ENCODE data around the gene ARHGAP15. TPM values are rescaled to one million over a fixed set of nuclear protein-coding genes. Genes with fewer than 3 reads are reported as not detected.

The ARHGAP15 gene
- total and polyA plus RNA-seq, 2 donors (not counting 1 experiment from before 2014, with no cell fraction given) = 0.07 TPM; not detected in 1

DNA sequence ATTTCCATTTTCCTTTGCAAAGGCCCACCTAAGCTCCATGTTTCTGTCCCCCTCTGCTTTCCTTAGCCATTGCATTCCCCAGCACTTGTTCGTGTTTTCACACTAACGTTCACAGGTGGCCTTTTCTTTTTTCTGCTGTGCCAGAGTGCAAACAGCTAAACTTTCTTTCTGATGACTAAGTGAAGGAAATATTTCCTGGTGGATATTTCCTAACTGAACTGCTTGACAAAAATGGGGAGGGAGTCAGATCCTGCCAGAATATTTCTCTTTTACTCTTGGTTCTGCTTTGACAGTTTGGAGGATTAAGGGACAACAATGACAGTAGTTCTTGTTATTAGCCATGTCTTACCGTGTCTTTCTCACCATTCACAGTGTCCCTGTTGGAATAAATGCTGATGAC is 344.0 kb downstream of the ARHGAP15 start:
- TF ChIP-seq, protein P1, sequence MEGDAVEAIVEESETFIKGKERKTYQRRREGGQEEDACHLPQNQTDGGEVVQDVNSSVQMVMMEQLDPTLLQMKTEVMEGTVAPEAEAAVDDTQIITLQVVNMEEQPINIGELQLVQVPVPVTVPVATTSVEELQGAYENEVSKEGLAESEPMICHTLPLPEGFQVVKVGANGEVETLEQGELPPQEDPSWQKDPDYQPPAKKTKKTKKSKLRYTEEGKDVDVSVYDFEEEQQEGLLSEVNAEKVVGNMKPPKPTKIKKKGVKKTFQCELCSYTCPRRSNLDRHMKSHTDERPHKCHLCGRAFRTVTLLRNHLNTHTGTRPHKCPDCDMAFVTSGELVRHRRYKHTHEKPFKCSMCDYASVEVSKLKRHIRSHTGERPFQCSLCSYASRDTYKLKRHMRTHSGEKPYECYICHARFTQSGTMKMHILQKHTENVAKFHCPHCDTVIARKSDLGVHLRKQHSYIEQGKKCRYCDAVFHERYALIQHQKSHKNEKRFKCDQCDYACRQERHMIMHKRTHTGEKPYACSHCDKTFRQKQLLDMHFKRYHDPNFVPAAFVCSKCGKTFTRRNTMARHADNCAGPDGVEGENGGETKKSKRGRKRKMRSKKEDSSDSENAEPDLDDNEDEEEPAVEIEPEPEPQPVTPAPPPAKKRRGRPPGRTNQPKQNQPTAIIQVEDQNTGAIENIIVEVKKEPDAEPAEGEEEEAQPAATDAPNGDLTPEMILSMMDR (conservative IDR thresholded peaks at IDR 0.05 in 1 of 2, IDR thresholded peaks at IDR 0.05 in 1 of 2; ENCODE audit: low read depth in 1 of 2, low read length in 2 of 2) = no peak
- TF ChIP-seq EZH2 (IDR thresholded peaks at IDR 0.05; ENCODE audit: low read length, missing control alignments) = no peak
- no peaks in the 10 kb centered on the region for H4K20me1 ChIP-seq (ENCODE audit: control insufficient read depth, extremely low read depth, insufficient read depth, low read length)
- DNase-seq (ENCODE audit: low read depth in 2 of 2) = peak; percentile 60 to 77
- H3K4me2 ChIP-seq (ENCODE audit: extremely low read depth, insufficient read depth, low read length) = peak overlapping the region; percentile 23
- H3K4me1 ChIP-seq (ENCODE audit: control insufficient read depth, extremely low read depth, insufficient read depth, low read length) = peaks cover 14% of the 10 kb centered on the region
- H3K27ac ChIP-seq (ENCODE audit: insufficient read depth, low read length) = peak overlapping the region; percentile 7
- H3K9me3 ChIP-seq (ENCODE audit: control insufficient read depth, insufficient read depth, low read depth, low read length) = no peaks in the 10 kb centered on the region
- H3K79me2 ChIP-seq (ENCODE audit: control insufficient read depth, insufficient read depth, low read length) = no peaks in the 10 kb centered on the region
- no peaks in the 10 kb centered on the region for H3K27me3 ChIP-seq (ENCODE audit: control insufficient read depth, insufficient read depth, low read length)
- peak overlapping the region; percentile 21 for H2AFZ ChIP-seq (ENCODE audit: low read length)
- H3K4me3 ChIP-seq (replicated peaks in 1 of 4; ENCODE audit: control extremely low read depth in 1 of 4, insufficient read depth in 1 of 4, low read depth in 3 of 4, low read length in 4 of 4) = no peak overlapping the region
- H3K36me3 ChIP-seq (ENCODE audit: control insufficient read depth, insufficient read depth, low read length) = no peaks in the 10 kb centered on the region
- H3K9ac ChIP-seq (ENCODE audit: insufficient read depth, low read length) = no peak overlapping the region

DNA sequence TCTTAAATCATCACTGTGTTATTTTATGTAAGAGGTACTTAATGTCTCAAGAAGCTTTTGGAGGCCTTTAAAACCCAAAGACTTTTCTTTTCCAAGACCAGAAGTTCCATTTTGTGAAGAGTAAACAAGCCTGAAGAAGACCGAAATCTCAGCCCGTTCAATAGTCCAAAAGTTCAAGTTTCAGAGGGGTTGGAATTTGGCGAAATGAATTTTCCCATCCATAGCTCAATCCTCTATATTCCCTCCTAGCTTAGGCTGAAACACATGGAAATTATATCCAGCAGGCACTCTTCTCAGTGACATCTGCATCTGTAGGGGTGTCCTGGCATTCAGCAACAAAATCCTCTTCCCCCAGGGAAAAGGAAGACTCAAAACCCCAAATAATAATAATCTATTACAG is 344.6 kb downstream of the ARHGAP15 start:
- Histone ChIP-seq H3K36me3 (ENCODE audit: control insufficient read depth, insufficient read depth, low read length) (no peaks in the 10 kb centered on the region), H3K9me3 (ENCODE audit: control insufficient read depth, insufficient read depth, low read depth, low read length) (no peaks in the 10 kb centered on the region), H3K4me3 (replicated peaks in 1 of 4; ENCODE audit: control extremely low read depth in 1 of 4, insufficient read depth in 1 of 4, low read depth in 3 of 4, low read length in 4 of 4) (no peak overlapping the region), H3K27me3 (ENCODE audit: control insufficient read depth, insufficient read depth, low read length) (no peaks in the 10 kb centered on the region), H3K79me2 (ENCODE audit: control insufficient read depth, insufficient read depth, low read length) (no peaks in the 10 kb centered on the region), H3K4me1 (ENCODE audit: control insufficient read depth, extremely low read depth, insufficient read depth, low read length) (peaks cover 14% of the 10 kb centered on the region), H3K9ac (ENCODE audit: insufficient read depth, low read length) (no peak overlapping the region), H3K27ac (ENCODE audit: insufficient read depth, low read length) (peak overlapping the region; percentile 15), H4K20me1 (ENCODE audit: control insufficient read depth, extremely low read depth, insufficient read depth, low read length) (no peaks in the 10 kb centered on the region), H3K4me2 (ENCODE audit: extremely low read depth, insufficient read depth, low read length) (no peak overlapping the region), H2AFZ (ENCODE audit: low read length) (no peak overlapping the region)
- no peak for DNase-seq (ENCODE audit: low read depth in 2 of 2)
- TF ChIP-seq, protein P1 (conservative IDR thresholded peaks at IDR 0.05 in 1 of 2, IDR thresholded peaks at IDR 0.05 in 1 of 2; ENCODE audit: low read depth in 1 of 2, low read length in 2 of 2) = no peak
- TF ChIP-seq EZH2 (IDR thresholded peaks at IDR 0.05; ENCODE audit: low read length, missing control alignments) = no peak

DNA sequence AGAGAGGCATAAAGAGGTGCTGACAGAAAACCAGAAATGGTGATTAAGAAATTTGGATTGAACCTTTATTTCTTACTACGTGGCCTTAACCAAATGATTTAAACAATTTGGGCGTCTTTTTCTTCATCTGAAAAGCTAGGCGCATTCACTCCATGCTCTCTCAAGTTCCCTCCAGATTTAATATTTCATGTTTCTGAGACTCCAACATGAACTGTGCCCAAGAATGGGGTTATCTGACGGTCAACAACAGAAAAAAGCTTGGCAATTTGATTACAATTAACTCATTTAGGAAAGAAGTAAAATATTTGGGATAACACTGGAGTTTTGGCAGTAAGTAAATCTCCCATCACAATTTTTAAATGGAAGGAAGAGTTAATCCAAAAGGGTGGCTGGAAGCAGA is 345.4 kb downstream of the ARHGAP15 start:
- H3K4me1 ChIP-seq (ENCODE audit: control insufficient read depth, extremely low read depth, insufficient read depth, low read length) = peaks cover 14% of the 10 kb centered on the region
- no peak overlapping the region for H3K9ac ChIP-seq (ENCODE audit: insufficient read depth, low read length)
- H3K27me3 ChIP-seq (ENCODE audit: control insufficient read depth, insufficient read depth, low read length) = no peaks in the 10 kb centered on the region
- H3K4me2 ChIP-seq (ENCODE audit: extremely low read depth, insufficient read depth, low read length) = no peak overlapping the region
- peak overlapping the region; percentile 48 for H3K27ac ChIP-seq (ENCODE audit: insufficient read depth, low read length)
- no peaks in the 10 kb centered on the region for H4K20me1 ChIP-seq (ENCODE audit: control insufficient read depth, extremely low read depth, insufficient read depth, low read length)
- no peaks in the 10 kb centered on the region for H3K9me3 ChIP-seq (ENCODE audit: control insufficient read depth, insufficient read depth, low read depth, low read length)
- no peak overlapping the region for H3K4me3 ChIP-seq (replicated peaks in 1 of 4; ENCODE audit: control extremely low read depth in 1 of 4, insufficient read depth in 1 of 4, low read depth in 3 of 4, low read length in 4 of 4)
- no peaks in the 10 kb centered on the region for H3K36me3 ChIP-seq (ENCODE audit: control insufficient read depth, insufficient read depth, low read length)
- TF ChIP-seq, protein P1 (conservative IDR thresholded peaks at IDR 0.05 in 1 of 2, IDR thresholded peaks at IDR 0.05 in 1 of 2; ENCODE audit: low read depth in 1 of 2, low read length in 2 of 2) = no peak
- no peak for TF ChIP-seq EZH2 (IDR thresholded peaks at IDR 0.05; ENCODE audit: low read length, missing control alignments)
- no peak for DNase-seq (ENCODE audit: low read depth in 2 of 2)
- no peaks in the 10 kb centered on the region for H3K79me2 ChIP-seq (ENCODE audit: control insufficient read depth, insufficient read depth, low read length)
- H2AFZ ChIP-seq (ENCODE audit: low read length) = no peak overlapping the region

Measured in fibroblast of lung (primary cell).